HCT116 (cell line): ENCODE data around the gene SLC6A13. TPM values are rescaled to one million over a fixed set of nuclear protein-coding genes. Genes with fewer than 3 reads are reported as not detected.

Experiments
- ATAC-seq: fragments of 200-7000 bp; cut with Tn5 transposase; 2 replicates; pipeline ENCODE4 v1.9.1; 2020; ENCODE audit warnings: mild to moderate bottlenecking, moderate library complexity
- BruUV-seq: library from RNA; stranded (reverse); fragments of 400-500 nt; replicated peaks from 2 replicates; lab custom pipeline; 2021; lab: Mats Ljungman, UMichigan
- CTCF ChIA-PET: fragments of 300-600 bp; sonication (Branson Sonifier 250); formaldehyde crosslinking; loops from one replicate; lab custom pipeline; 2021; ENCODE audit warnings: antibody characterized with exemption; lab: Charles Lee
- POLR2A ChIA-PET: fragments of 300-600, 350-600 bp; sonication (Branson Sonifier 250); formaldehyde crosslinking; loops from one replicate; lab custom pipeline; 2021; ENCODE audit warnings: antibody characterized with exemption; lab: Charles Lee
- RAD21 ChIA-PET, 2 experiments: fragments of 300-600 bp; sonication (Branson Sonifier 250); formaldehyde crosslinking; loops; one replicate each; lab custom pipeline; 2023; ENCODE audit warnings: low total read pairs in 2 of 2; ENCODE audit not compliant: uncharacterized antibody in 2 of 2, unreplicated experiment in 2 of 2, low non-redundant PET in 1 of 2; lab: Charles Lee
- DNase-seq: peaks from one replicate; pipeline ENCODE4 v3.0.0-alpha.2; 2010; ENCODE audit warnings: low read depth, low spot score
- H2AFZ ChIP-seq: fragments of 200-600 bp; shearing (Covaris generic), sonication (generic); 2 replicates; pipeline ENCODE4 v1.6.1; 2017; ENCODE audit warnings: low read depth, mixed run types, mixed read lengths, antibody characterized with exemption, low read length; ENCODE audit not compliant: poor library complexity, severe bottlenecking
- H3K27ac ChIP-seq: 2 replicates; pipeline ENCODE4 v1.5.1; 2012; ENCODE audit warnings: low read depth, low read length
- H3K27me3 ChIP-seq: fragments of 200-600 bp; sonication (generic); 2 replicates; pipeline ENCODE4 v1.6.1; 2016; ENCODE audit warnings: mixed run types, low read length, mixed read lengths; ENCODE audit not compliant: insufficient read depth
- H3K36me3 ChIP-seq, 2 experiments: fragments of 200-500 bp in 1 of 2; fragments of 200-600 bp in 1 of 2; sonication (Bioruptor generic) in 1 of 2; sonication (generic) in 1 of 2; 2 replicates each; pipeline versions ENCODE4 v1.5.1 to v1.6.1; 2014 to 2016; ENCODE audit warnings: low read length in 2 of 2, inconsistent platforms in 1 of 2, mixed read lengths in 1 of 2, mixed run types in 1 of 2; ENCODE audit not compliant: insufficient read depth in 2 of 2, control insufficient read depth in 1 of 2
- H3K4me1 ChIP-seq, 2 experiments: fragments of 200-600 bp in 1 of 2; sonication (generic) in 1 of 2; 2 replicates each; pipeline versions ENCODE4 v1.5.1 to v1.6.1; 2012 to 2017; ENCODE audit warnings: low read length in 2 of 2, inconsistent platforms in 1 of 2, mild to moderate bottlenecking in 1 of 2, mixed read lengths in 1 of 2, mixed run types in 1 of 2, moderate library complexity in 1 of 2; ENCODE audit not compliant: insufficient read depth in 2 of 2, control insufficient read depth in 1 of 2
- H3K4me2 ChIP-seq: fragments of 200-600 bp; sonication (generic); 2 replicates; pipeline ENCODE4 v1.6.1; 2017; ENCODE audit warnings: mixed run types, low read length, mixed read lengths
- H3K4me3 ChIP-seq, 2 experiments: fragments of 200-600 bp in 1 of 2; sonication (generic) in 1 of 2; replicated peaks in 1 of 2; 2 replicates each; pipeline ENCODE4 v1.5.1; 2011 to 2016; ENCODE audit warnings: low read length in 2 of 2, control low read depth in 1 of 2, low read depth in 1 of 2, mild to moderate bottlenecking in 1 of 2, mixed read lengths in 1 of 2, mixed run types in 1 of 2
- H3K79me2 ChIP-seq: fragments of 200-600 bp; sonication (generic); 2 replicates; pipeline ENCODE4 v1.6.1; 2017; ENCODE audit warnings: mild to moderate bottlenecking, mixed run types, low read length, moderate library complexity, mixed read lengths; ENCODE audit not compliant: insufficient read depth
- H3K9ac ChIP-seq: fragments of 200-600 bp; sonication (generic); 2 replicates; pipeline ENCODE4 v1.6.1; 2016; ENCODE audit warnings: low read length, mixed read lengths
- H3K9me2 ChIP-seq: fragments of 200-600 bp; sonication (generic), shearing (Covaris generic); 2 replicates; pipeline ENCODE4 v1.6.1; 2017; ENCODE audit warnings: mixed run types, mild to moderate bottlenecking, moderate library complexity; ENCODE audit not compliant: insufficient read depth
- H3K9me3 ChIP-seq, 2 experiments: fragments of 200-500 bp in 1 of 2; fragments of 200-600 bp in 1 of 2; sonication (Bioruptor generic) in 1 of 2; sonication (generic) in 1 of 2; 2 replicates each; pipeline ENCODE4 v1.6.1; 2014 to 2017; ENCODE audit warnings: low read length in 2 of 2, mixed read lengths in 2 of 2, inconsistent platforms in 1 of 2, low read depth in 1 of 2, mild to moderate bottlenecking in 1 of 2, mixed run types in 1 of 2, moderate library complexity in 1 of 2; ENCODE audit not compliant: control insufficient read depth in 1 of 2, insufficient read depth in 1 of 2
- H4K20me1 ChIP-seq: fragments of 200-600 bp; sonication (generic), shearing (Covaris generic); 2 replicates; pipeline ENCODE4 v1.6.1; 2017; ENCODE audit warnings: mixed run types, mild to moderate bottlenecking, moderate library complexity; ENCODE audit not compliant: insufficient read depth
- CEBPB ChIP-seq: IDR thresholded peaks from 2 replicates; pipeline ENCODE4 v1.6.1; 2012; ENCODE audit warnings: low read depth
- EGR1 ChIP-seq: IDR thresholded peaks from 2 replicates; pipeline ENCODE4 v1.6.1; 2012; ENCODE audit warnings: low read depth
- ELF1 ChIP-seq: IDR thresholded peaks from 2 replicates; pipeline ENCODE4 v1.6.1; 2012; ENCODE audit warnings: low read depth, borderline replicate concordance
- EZH2 ChIP-seq: fragments of 200-600 bp; sonication (generic); IDR thresholded peaks from 2 replicates; pipeline ENCODE4 v1.6.1; 2017; ENCODE audit warnings: antibody characterized with exemption, mixed run types
- POLR2A ChIP-seq: IDR thresholded peaks from 2 replicates; pipeline ENCODE4 v1.7.0; 2011; ENCODE audit warnings: borderline replicate concordance; ENCODE audit not compliant: insufficient read depth, insufficient read length; ENCODE audit errors: extremely low read depth
- SP1 ChIP-seq: IDR thresholded peaks from 2 replicates; pipeline ENCODE4 v1.6.1; 2012; ENCODE audit warnings: low read depth
- SRF ChIP-seq: IDR thresholded peaks from 2 replicates; pipeline ENCODE4 v1.6.1; 2012; ENCODE audit warnings: low read depth
- YY1 ChIP-seq: IDR thresholded peaks from 2 replicates; pipeline ENCODE4 v1.6.1; 2011; ENCODE audit warnings: low read length, low read depth, moderate library complexity, mild to moderate bottlenecking; ENCODE audit not compliant: insufficient replicate concordance; ENCODE audit errors: extremely low read depth
- ZFX ChIP-seq: fragments of 450-650 bp; IDR thresholded peaks from 2 replicates; pipeline ENCODE4 v1.6.1; 2017
- intact Hi-C: fragments of 100-400 bp; cut with micrococcal nuclease; formaldehyde crosslinking; loops from 2 replicates; pipeline ENCODE4 v1.10.0; 2022
- total RNA-seq: library from RNA; stranded (reverse); gene quantifications from one replicate; pipeline ENCODE4 v1.2.1, GENCODE V29; 2021; ENCODE audit not compliant: unreplicated experiment
- TF ChIP-seq, protein P1 (sequence below): IDR thresholded peaks from 2 replicates; pipeline ENCODE4 v1.6.1; 2012
- TF ChIP-seq, protein P2 (sequence below): IDR thresholded peaks from 2 replicates; pipeline ENCODE4 v1.6.1; 2012; ENCODE audit warnings: low read depth
- TF ChIP-seq, protein P3 (sequence below), 3 experiments: fragments of 200-600 bp in 1 of 3; sonication (generic) in 1 of 3; IDR thresholded peaks in 2 of 3; conservative IDR thresholded peaks in 1 of 3; 2 replicates each; pipeline ENCODE4 v1.5.1; 2012 to 2017; ENCODE audit warnings: low read depth in 2 of 3, low read length in 2 of 3, antibody characterized with exemption in 1 of 3, borderline replicate concordance in 1 of 3, control low read depth in 1 of 3, mild to moderate bottlenecking in 1 of 3, mixed read lengths in 1 of 3, mixed run types in 1 of 3, moderate library complexity in 1 of 3; ENCODE audit not compliant: insufficient read depth in 1 of 3

The SLC6A13 gene
- total RNA-seq, 1 experiment from 2014 or later: 0.39 TPM

DNA sequence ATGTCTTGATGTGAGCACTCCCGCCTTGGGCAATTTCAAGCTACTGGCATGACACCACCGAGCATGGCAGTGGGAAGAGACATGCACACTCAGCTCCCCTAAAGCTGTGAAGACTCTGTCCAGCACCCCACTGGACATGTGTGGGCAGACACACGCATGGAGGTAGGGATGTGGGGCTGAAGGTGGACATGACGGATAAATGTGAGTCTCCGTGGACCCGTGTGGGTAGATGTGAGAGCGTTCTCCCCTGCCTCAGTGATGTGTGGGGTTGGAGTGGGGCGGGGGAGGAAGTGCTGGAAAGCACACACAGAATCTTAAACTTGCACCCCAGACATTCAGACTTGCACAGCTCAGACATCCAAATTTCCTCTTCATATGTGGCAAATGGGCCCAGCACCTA lies 61.3 kb downstream of the SLC6A13 start (continued):
- no peak for TF ChIP-seq SRF
- TF ChIP-seq CEBPB: no peak
- no peak for TF ChIP-seq ZFX

DNA sequence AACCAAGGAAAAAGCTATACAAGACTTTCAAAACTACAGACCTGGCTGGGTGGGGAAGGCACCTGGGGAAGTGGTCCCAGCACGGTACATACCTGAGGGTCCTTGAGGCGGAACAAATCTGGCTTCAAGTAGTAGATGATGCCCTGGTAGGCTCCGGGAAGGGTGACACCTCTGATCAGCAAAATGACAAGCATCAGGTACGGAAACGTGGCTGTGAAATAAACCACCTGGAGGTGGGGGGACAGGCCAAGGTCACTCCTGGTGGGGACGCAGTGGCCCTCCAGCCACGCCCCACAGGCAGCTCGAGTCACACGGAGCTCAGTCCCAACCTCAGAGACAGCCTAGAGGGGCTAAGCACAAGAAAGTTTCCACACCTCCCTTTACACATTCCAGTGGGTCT lies 63.9 kb downstream of the SLC6A13 start:
- BruUV-seq: no TSS peak
- Histone ChIP-seq H3K27ac (no peak overlapping the region), H3K9ac (no peak overlapping the region), H3K9me2 (no peaks in the 10 kb centered on the region), H4K20me1 (no peaks in the 10 kb centered on the region), H3K36me3 (no peaks in the 10 kb centered on the region), H3K27me3 (peaks cover 6% of the 10 kb centered on the region; the same call in 1 of the 2 replicates), H3K9me3 (no peaks in the 10 kb centered on the region), H3K4me1 (no peaks in the 10 kb centered on the region; a peak in 1 of 4 replicates), H3K4me3 (no peak overlapping the region), H2AFZ (no peak overlapping the region), H3K4me2 (no peak overlapping the region), H3K79me2 (no peaks in the 10 kb centered on the region)
- ChIA-PET RAD21 (no interaction called here), POLR2A (no interaction called here), CTCF (no interaction called here)
- no peak for ATAC-seq
- TF ChIP-seq, protein P1, sequence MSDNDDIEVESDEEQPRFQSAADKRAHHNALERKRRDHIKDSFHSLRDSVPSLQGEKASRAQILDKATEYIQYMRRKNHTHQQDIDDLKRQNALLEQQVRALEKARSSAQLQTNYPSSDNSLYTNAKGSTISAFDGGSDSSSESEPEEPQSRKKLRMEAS: no peak
- TF ChIP-seq EZH2: no peak
- TF ChIP-seq SP1: no peak
- no peak for TF ChIP-seq EGR1
- TF ChIP-seq CEBPB: no peak
- TF ChIP-seq ELF1: no peak
- intact Hi-C loops: no loop called here
- DNase-seq: no peak

DNA sequence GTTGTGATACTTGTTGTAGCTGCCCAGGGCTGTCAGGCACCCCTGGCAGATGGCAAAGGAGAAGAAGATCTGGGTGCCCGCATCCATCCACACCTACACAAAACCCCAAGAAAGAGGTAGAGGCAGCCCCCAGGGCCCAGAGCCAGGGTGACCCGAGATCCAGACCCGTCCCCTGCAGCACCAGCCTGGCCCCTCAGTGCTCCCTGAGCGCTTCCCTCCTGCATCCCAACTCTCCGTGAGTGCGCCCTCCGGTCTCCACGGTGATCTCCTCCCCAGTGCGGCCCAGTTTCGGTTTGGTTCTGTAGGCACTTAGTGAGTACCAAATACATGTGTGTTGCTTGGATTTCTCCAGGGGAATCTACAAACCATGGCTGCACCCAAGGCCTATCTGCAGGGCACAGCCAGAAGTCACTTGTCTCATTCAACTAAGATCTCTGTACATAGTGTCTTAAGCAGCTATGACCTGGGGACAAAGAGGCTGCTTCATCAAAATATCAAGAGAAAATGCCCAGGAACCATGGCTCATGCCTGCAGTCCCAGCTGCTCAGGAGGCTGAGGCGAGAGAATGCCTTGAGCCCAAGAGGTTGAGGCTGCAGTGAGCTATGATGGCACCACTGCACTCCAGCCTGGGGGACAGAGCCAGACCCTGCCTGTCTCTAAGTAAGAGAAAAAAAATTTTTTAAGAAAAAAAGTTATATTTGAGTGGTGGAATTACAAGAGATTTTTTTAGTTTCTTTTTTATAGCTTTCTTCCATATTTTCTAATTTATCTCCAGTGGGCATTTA lies 64.5 kb downstream of the SLC6A13 start:
- Histone ChIP-seq H3K9me2 (no peaks in the 10 kb centered on the region), H3K27me3 (peaks cover 6% of the 10 kb centered on the region; the same call in 1 of the 2 replicates), H4K20me1 (no peaks in the 10 kb centered on the region), H2AFZ (no peak overlapping the region), H3K79me2 (no peaks in the 10 kb centered on the region), H3K36me3 (no peaks in the 10 kb centered on the region), H3K27ac (no peak overlapping the region), H3K9ac (no peak overlapping the region), H3K9me3 (no peaks in the 10 kb centered on the region), H3K4me1 (no peaks in the 10 kb centered on the region; a peak in 1 of 4 replicates), H3K4me3 (no peak overlapping the region), H3K4me2 (no peak overlapping the region)
- ATAC-seq: no peak
- POLR2A ChIA-PET: no interaction called here
- intact Hi-C loops: no loop called here
- RAD21 ChIA-PET: no interaction called here
- BruUV-seq: no TSS peak
- DNase-seq: no peak
- CTCF ChIA-PET: no interaction called here
- TF ChIP-seq POLR2A: no peak
- TF ChIP-seq, protein P2, sequence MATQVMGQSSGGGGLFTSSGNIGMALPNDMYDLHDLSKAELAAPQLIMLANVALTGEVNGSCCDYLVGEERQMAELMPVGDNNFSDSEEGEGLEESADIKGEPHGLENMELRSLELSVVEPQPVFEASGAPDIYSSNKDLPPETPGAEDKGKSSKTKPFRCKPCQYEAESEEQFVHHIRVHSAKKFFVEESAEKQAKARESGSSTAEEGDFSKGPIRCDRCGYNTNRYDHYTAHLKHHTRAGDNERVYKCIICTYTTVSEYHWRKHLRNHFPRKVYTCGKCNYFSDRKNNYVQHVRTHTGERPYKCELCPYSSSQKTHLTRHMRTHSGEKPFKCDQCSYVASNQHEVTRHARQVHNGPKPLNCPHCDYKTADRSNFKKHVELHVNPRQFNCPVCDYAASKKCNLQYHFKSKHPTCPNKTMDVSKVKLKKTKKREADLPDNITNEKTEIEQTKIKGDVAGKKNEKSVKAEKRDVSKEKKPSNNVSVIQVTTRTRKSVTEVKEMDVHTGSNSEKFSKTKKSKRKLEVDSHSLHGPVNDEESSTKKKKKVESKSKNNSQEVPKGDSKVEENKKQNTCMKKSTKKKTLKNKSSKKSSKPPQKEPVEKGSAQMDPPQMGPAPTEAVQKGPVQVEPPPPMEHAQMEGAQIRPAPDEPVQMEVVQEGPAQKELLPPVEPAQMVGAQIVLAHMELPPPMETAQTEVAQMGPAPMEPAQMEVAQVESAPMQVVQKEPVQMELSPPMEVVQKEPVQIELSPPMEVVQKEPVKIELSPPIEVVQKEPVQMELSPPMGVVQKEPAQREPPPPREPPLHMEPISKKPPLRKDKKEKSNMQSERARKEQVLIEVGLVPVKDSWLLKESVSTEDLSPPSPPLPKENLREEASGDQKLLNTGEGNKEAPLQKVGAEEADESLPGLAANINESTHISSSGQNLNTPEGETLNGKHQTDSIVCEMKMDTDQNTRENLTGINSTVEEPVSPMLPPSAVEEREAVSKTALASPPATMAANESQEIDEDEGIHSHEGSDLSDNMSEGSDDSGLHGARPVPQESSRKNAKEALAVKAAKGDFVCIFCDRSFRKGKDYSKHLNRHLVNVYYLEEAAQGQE: no peak
- TF ChIP-seq EGR1: no peak
- TF ChIP-seq, protein P3, sequence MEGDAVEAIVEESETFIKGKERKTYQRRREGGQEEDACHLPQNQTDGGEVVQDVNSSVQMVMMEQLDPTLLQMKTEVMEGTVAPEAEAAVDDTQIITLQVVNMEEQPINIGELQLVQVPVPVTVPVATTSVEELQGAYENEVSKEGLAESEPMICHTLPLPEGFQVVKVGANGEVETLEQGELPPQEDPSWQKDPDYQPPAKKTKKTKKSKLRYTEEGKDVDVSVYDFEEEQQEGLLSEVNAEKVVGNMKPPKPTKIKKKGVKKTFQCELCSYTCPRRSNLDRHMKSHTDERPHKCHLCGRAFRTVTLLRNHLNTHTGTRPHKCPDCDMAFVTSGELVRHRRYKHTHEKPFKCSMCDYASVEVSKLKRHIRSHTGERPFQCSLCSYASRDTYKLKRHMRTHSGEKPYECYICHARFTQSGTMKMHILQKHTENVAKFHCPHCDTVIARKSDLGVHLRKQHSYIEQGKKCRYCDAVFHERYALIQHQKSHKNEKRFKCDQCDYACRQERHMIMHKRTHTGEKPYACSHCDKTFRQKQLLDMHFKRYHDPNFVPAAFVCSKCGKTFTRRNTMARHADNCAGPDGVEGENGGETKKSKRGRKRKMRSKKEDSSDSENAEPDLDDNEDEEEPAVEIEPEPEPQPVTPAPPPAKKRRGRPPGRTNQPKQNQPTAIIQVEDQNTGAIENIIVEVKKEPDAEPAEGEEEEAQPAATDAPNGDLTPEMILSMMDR (IDR thresholded peaks at IDR 0.05 in 2 of 3, conservative IDR thresholded peaks at IDR 0.05 in 1 of 3; ENCODE audit: borderline replicate concordance in 1 of 3, insufficient read depth in 1 of 3, low read depth in 2 of 3, low read length in 2 of 3): no peak
- TF ChIP-seq YY1: no peak
